ENCODE results near the gene C19orf12. TPM values are rescaled to one million over a fixed set of nuclear protein-coding genes. Genes with fewer than 3 reads are reported as not detected.
"Not testable (repeated sequence)": the region's sequence is repeated elsewhere in the genome, so short reads cannot be mapped to it uniquely, and the experiment has no call there.

Gene C19orf12
- total RNA-seq, 1 experiment from 2014 or later = 11.8 TPM

GRCh38 chr19:29673451-29674371 is 41.4 kb downstream of the C19orf12 start:
- H3K27me3 ChIP-seq (ENCODE audit: low read length) = no peaks in the 10 kb centered on the region
- DNase-seq = no peak
- no peaks in the 10 kb centered on the region for H3K36me3 ChIP-seq (ENCODE audit: insufficient read depth, low read length)
- no peaks in the 10 kb centered on the region for H3K9me3 ChIP-seq (ENCODE audit: low read length)
- H3K4me3 ChIP-seq (ENCODE audit: low read length) = no peak overlapping the region
- H2AFZ ChIP-seq (ENCODE audit: low read length) = no peak overlapping the region
- no peaks in the 10 kb centered on the region for H3K9me2 ChIP-seq (replicated peaks; ENCODE audit: insufficient read depth, low read length)
- H3K4me2 ChIP-seq (ENCODE audit: low read depth, low read length, poor library complexity, severe bottlenecking) = no peak overlapping the region
- no peaks in the 10 kb centered on the region for H3K79me2 ChIP-seq (ENCODE audit: low read length)
- no peak overlapping the region for H3K9ac ChIP-seq (ENCODE audit: low read length)
- no peak overlapping the region for H3K27ac ChIP-seq (ENCODE audit: low read length)
- no peaks in the 10 kb centered on the region for H4K20me1 ChIP-seq (ENCODE audit: insufficient read depth, low read depth, low read length)
- peaks cover 9% of the 10 kb centered on the region for H3K4me1 ChIP-seq (ENCODE audit: low read length)

- Histone ChIP-seq H3K27ac (ENCODE audit: low read length) (no peak overlapping the region), H3K4me1 (ENCODE audit: low read length) (peaks cover 9% of the 10 kb centered on the region), H3K9me2 (replicated peaks; ENCODE audit: insufficient read depth, low read length) (no peaks in the 10 kb centered on the region), H3K4me2 (ENCODE audit: low read depth, low read length, poor library complexity, severe bottlenecking) (no peak overlapping the region), H3K9ac (ENCODE audit: low read length) (no peak overlapping the region), H3K4me3 (ENCODE audit: low read length) (no peak overlapping the region), H3K36me3 (ENCODE audit: insufficient read depth, low read length) (no peaks in the 10 kb centered on the region), H3K9me3 (ENCODE audit: low read length) (no peaks in the 10 kb centered on the region), H4K20me1 (ENCODE audit: insufficient read depth, low read depth, low read length) (no peaks in the 10 kb centered on the region), H3K27me3 (ENCODE audit: low read length) (no peaks in the 10 kb centered on the region), H2AFZ (ENCODE audit: low read length) (no peak overlapping the region), H3K79me2 (ENCODE audit: low read length) (no peaks in the 10 kb centered on the region)
- peak; percentile 30 for DNase-seq
These were observed 42.1 kb downstream of the C19orf12 start for GRCh38 chr19:29672933-29673336.

- Histone ChIP-seq H4K20me1 (ENCODE audit: insufficient read depth, low read depth, low read length) (no peaks in the 10 kb centered on the region), H3K79me2 (ENCODE audit: low read length) (no peaks in the 10 kb centered on the region), H3K27me3 (ENCODE audit: low read length) (no peaks in the 10 kb centered on the region), H3K4me3 (ENCODE audit: low read length) (no peak overlapping the region), H3K9me2 (replicated peaks; ENCODE audit: insufficient read depth, low read length) (no peaks in the 10 kb centered on the region), H3K9me3 (ENCODE audit: low read length) (no peaks in the 10 kb centered on the region), H3K27ac (ENCODE audit: low read length) (no peak overlapping the region), H2AFZ (ENCODE audit: low read length) (no peak overlapping the region), H3K4me2 (ENCODE audit: low read depth, low read length, poor library complexity, severe bottlenecking) (no peak overlapping the region), H3K9ac (ENCODE audit: low read length) (no peak overlapping the region), H3K4me1 (ENCODE audit: low read length) (peaks cover 9% of the 10 kb centered on the region), H3K36me3 (ENCODE audit: insufficient read depth, low read length) (no peaks in the 10 kb centered on the region)
- no peak for DNase-seq
These were observed 42.6 kb downstream of the C19orf12 start for GRCh38 chr19:29672319-29672932.

- Histone ChIP-seq H3K4me1 (ENCODE audit: low read length) (peaks cover 9% of the 10 kb centered on the region), H3K4me3 (ENCODE audit: low read length) (no peak overlapping the region), H3K9me2 (replicated peaks; ENCODE audit: insufficient read depth, low read length) (no peaks in the 10 kb centered on the region), H3K27ac (ENCODE audit: low read length) (no peak overlapping the region), H3K9me3 (ENCODE audit: low read length) (no peaks in the 10 kb centered on the region), H3K36me3 (ENCODE audit: insufficient read depth, low read length) (no peaks in the 10 kb centered on the region), H3K4me2 (ENCODE audit: low read depth, low read length, poor library complexity, severe bottlenecking) (no peak overlapping the region), H2AFZ (ENCODE audit: low read length) (no peak overlapping the region), H4K20me1 (ENCODE audit: insufficient read depth, low read depth, low read length) (no peaks in the 10 kb centered on the region), H3K27me3 (ENCODE audit: low read length) (no peaks in the 10 kb centered on the region), H3K79me2 (ENCODE audit: low read length) (no peaks in the 10 kb centered on the region), H3K9ac (ENCODE audit: low read length) (no peak overlapping the region)
- DNase-seq = peak; percentile 74
These were observed 43.5 kb downstream of the C19orf12 start for GRCh38 chr19:29671393-29672160.

- H3K27me3 ChIP-seq (ENCODE audit: low read length); H3K27ac ChIP-seq (ENCODE audit: low read length); H4K20me1 ChIP-seq (ENCODE audit: insufficient read depth, low read depth, low read length); H3K79me2 ChIP-seq (ENCODE audit: low read length); H3K36me3 ChIP-seq (ENCODE audit: insufficient read depth, low read length); H3K4me3 ChIP-seq (ENCODE audit: low read length); H3K4me2 ChIP-seq (ENCODE audit: low read depth, low read length, poor library complexity, severe bottlenecking); H3K9me3 ChIP-seq (ENCODE audit: low read length); DNase-seq; H3K9me2 ChIP-seq (replicated peaks; ENCODE audit: insufficient read depth, low read length); H3K4me1 ChIP-seq (ENCODE audit: low read length); H2AFZ ChIP-seq (ENCODE audit: low read length); H3K9ac ChIP-seq (ENCODE audit: low read length): not testable (repeated sequence)
These were observed 44.1 kb downstream of the C19orf12 start for GRCh38 chr19:29671026-29671392.

- Histone ChIP-seq H3K9ac (ENCODE audit: low read length) (no peak overlapping the region), H3K9me3 (ENCODE audit: low read length) (no peaks in the 10 kb centered on the region), H3K79me2 (ENCODE audit: low read length) (no peaks in the 10 kb centered on the region), H3K4me1 (ENCODE audit: low read length) (peaks cover 13% of the 10 kb centered on the region), H4K20me1 (ENCODE audit: insufficient read depth, low read depth, low read length) (no peaks in the 10 kb centered on the region), H3K9me2 (replicated peaks; ENCODE audit: insufficient read depth, low read length) (no peaks in the 10 kb centered on the region), H3K27me3 (ENCODE audit: low read length) (no peaks in the 10 kb centered on the region), H3K4me2 (ENCODE audit: low read depth, low read length, poor library complexity, severe bottlenecking) (no peak overlapping the region), H2AFZ (ENCODE audit: low read length) (no peak overlapping the region), H3K4me3 (ENCODE audit: low read length) (no peak overlapping the region), H3K36me3 (ENCODE audit: insufficient read depth, low read length) (no peaks in the 10 kb centered on the region), H3K27ac (ENCODE audit: low read length) (no peak overlapping the region)
- DNase-seq = no peak
These were observed 44.8 kb downstream of the C19orf12 start for GRCh38 chr19:29670255-29670654.

- no peaks in the 10 kb centered on the region for H3K9me2 ChIP-seq (replicated peaks; ENCODE audit: insufficient read depth, low read length)
- H3K36me3 ChIP-seq (ENCODE audit: insufficient read depth, low read length) = no peaks in the 10 kb centered on the region
- DNase-seq = no peak
- H3K9me3 ChIP-seq (ENCODE audit: low read length) = no peaks in the 10 kb centered on the region
- H4K20me1 ChIP-seq (ENCODE audit: insufficient read depth, low read depth, low read length) = no peaks in the 10 kb centered on the region
- no peak overlapping the region for H2AFZ ChIP-seq (ENCODE audit: low read length)
- H3K27ac ChIP-seq (ENCODE audit: low read length) = no peak overlapping the region
- H3K4me2 ChIP-seq (ENCODE audit: low read depth, low read length, poor library complexity, severe bottlenecking) = no peak overlapping the region
- H3K4me3 ChIP-seq (ENCODE audit: low read length) = no peak overlapping the region
- H3K79me2 ChIP-seq (ENCODE audit: low read length) = no peaks in the 10 kb centered on the region
- H3K4me1 ChIP-seq (ENCODE audit: low read length) = peaks cover 18% of the 10 kb centered on the region
- H3K9ac ChIP-seq (ENCODE audit: low read length) = no peak overlapping the region
- H3K27me3 ChIP-seq (ENCODE audit: low read length) = no peaks in the 10 kb centered on the region
These were observed 46.1 kb downstream of the C19orf12 start for GRCh38 chr19:29668746-29669609.

All from Karpas-422 (cell line).